ENCODE results near the gene FOS.
"Not testable (repeated sequence)": the region's sequence is repeated elsewhere in the genome, so short reads cannot be mapped to it uniquely, and the experiment has no call there.

The FOS gene

GRCh38 chr14:75278422-75279152 lies at the start of gene FOS:
Gene FOS (plus strand): TSS chr14:75278828. CDS start chr14:75278983, 155 bp downstream.
- DNase-seq, result peak; percentile 86

- no peak for DNase-seq
Observed at GRCh38 chr14:75229661-75230139, 48.9 kb upstream of the FOS start.

GRCh38 chr14:75230140-75230792 lies 48.4 kb upstream of the FOS start:
- DNase-seq, result no peak

GRCh38 chr14:75231320-75231719 lies 47.3 kb upstream of the FOS start:
- no peak for DNase-seq

DNA sequence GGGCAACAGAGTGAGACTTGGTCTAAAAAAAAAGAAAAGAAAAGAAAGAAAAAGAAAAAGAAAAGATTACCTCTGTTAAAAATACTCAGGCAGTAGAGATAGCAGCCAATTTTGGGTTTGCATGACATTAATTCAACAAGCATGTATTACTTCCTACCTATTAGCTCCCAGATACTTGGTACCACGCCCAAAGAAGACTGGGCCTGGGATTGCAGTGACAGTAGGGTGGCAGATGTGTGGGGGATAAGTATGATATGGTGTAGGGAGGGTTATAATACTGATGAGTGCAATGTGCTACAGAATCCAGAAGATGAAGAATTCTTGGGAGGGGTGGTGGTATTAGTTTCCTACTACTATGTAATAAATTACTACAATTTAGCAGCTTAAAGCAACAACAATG lies 46.4 kb upstream of the FOS start:
- DNase-seq, result no peak

DNA sequence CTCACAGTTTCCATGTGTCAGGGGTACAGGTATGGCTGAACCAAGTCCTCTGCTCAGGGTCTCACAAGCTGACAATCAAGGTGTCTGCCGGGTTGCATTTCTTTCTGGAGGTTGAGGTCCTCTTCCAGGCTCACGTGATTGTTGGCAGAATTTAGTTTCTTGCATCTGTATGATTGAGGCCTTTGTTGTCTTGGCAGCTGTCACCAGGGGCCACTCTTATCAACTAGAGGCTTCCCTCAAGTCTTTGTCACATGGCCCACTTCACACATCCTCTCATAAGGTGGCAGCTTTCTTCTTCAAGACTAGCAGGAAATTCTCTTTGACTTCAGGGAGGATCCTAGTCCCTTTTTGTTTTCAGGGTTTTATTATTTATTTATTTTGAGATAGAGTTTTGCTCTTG lies 46.0 kb upstream of the FOS start:
- no peak for DNase-seq

GRCh38 chr14:75234173-75235115 lies 44.2 kb upstream of the FOS start:
- no peak for DNase-seq

DNA sequence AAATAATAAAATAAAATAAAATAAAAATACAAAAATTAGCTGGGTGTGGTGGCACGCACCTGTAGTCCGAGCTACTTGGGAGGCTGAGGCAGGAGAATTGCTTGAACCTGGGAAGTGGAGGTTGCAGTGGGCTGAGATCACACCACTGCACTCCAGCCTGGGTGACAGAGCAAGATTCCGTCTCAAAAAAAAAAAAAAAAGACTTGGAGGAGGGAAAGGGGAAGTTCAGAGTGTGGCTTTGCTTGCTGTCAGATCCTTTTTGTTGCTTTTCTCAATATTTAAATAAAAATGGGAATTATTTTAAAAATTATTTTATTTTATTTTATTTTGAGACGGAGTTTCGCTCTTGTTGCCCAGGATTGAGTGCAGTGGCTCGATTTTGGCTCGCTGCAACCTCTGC lies 43.4 kb upstream of the FOS start:
- not testable (repeated sequence) for DNase-seq

DNA sequence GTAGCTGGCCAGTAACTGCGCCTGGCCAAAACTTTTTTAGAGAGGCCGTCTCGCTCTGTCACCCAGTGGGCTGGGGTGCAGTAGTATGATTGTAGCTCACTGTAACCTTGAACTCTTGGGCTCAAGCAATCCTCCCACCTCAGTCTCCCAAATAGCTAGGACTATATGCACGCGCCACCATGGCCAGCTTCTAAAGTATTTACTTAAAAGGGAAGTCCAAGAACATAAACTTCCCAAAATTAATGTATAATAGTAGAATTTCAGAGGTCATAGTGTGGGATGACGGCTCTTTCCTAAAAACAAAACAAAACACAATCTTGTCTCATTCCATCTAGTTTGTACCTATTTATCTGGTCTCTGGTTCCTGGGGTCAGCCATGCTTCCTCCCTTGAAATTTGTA lies 42.2 kb upstream of the FOS start:
- no peak for DNase-seq

GRCh38 chr14:75236901-75237419 lies 41.7 kb upstream of the FOS start:
- no peak for DNase-seq

- DNase-seq, result no peak
Observed at GRCh38 chr14:75238756-75239455, 39.7 kb upstream of the FOS start.

- DNase-seq, result no peak
Observed at GRCh38 chr14:75240781-75241180, 37.8 kb upstream of the FOS start.

DNA sequence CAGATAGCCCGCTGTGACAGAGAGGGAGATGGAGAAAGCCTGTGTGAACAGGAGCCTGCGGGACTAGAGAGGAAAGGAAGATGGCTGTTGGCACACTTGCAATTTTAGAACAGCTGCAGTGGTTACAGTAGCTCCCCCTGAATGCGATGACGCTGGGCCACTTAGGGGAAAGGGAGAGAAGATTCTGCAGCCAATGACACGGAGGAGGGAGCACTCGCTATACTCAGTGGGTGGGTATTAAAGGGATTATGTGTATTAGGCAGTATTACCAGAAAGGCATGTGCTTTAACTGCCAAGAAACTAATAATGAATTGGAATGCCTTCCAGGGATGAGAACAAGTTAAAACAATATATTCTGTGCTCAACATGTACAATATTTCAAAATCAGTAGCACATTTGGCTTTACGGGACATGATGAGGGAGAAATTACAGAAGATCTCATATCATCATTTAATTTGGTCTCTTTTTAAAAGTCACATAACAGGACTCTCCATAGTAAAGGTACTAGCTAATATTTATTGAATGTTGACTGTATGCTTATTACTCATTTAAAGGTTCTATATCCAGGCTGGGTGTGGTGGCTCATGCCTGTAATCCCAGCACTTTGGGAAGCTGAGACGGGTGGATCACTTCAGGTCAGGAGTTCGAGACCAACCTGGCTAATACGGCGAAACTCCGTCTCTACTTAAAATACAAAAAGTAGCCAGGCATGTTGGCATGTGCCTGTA lies 35.9 kb upstream of the FOS start:
- peak; percentile 74 for DNase-seq

DNA sequence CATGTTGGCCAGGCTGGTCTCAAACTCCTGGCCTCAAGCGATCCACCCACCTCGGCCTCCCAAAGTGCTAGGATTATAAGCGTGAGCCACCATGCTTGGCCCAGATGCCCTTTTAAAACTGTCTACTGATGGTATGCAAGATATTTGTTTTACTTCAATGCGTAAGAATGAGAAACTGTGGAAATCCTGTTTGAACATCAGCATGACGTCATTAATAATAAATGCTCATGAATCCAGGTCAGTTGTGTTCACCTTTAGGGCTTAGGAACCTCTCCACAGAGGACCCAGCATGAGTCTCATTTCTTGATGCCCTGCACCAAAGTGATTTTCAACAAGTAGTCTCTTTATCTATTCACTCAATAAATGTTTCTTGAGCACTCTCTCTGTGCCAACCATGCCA lies 34.5 kb upstream of the FOS start:
- no peak for DNase-seq

GRCh38 chr14:75246546-75247285 lies 31.9 kb upstream of the FOS start:
- no peak for DNase-seq

GRCh38 chr14:75247286-75247922 lies 31.2 kb upstream of the FOS start:
- no peak for DNase-seq

DNA sequence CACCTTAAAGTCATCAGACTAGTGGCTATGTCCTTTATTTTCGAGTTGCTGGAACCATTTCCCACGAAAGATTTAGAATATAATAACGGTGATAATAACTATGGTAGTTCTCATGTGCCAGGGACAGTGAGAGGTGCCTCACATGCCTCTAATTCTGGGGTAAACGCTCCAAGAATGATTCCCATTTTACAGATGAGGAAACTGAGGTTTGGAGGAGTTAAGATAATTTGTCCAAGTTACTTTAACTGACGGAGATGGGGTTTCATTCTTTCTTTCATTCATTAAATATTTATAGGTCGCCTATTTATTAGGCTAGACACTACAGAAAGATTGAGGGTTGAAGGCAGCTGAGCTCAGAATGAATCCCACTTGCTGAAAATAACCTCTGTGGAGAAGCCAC lies 30.7 kb upstream of the FOS start:
- DNase-seq, result no peak

DNA sequence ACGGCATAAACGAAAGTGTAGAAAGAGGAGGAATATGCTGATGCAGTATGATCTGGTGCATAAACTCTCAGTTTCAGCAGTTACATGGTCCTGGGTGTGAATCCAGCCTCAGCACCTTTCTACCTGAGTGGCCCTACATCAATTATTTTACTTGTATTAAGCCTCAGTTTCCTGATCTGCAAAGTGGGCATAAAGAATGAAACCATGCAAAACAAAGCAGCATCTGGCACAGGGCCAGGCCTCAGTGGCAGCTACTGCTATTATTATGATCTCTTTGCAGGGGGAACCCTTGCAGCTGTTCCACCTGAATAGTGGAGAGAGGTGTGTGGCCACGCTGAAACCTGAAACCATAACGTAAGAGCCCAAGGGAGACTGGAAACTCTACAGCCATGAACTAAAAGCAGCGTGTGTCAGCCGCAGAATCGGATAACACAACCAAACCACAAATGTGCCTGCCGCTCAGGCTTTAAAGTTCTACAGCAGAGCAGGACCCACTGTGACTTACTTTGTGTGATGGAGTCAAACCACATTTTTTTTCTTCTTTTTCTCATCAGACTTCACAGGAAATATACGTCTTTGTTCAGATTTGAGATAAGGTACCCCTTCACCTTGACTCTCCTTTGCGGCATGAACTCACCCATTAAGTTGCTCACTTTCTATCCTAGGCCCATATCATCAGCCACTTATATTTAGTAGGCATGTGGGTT lies 29.2 kb upstream of the FOS start:
- DNase-seq, result no peak

DNA sequence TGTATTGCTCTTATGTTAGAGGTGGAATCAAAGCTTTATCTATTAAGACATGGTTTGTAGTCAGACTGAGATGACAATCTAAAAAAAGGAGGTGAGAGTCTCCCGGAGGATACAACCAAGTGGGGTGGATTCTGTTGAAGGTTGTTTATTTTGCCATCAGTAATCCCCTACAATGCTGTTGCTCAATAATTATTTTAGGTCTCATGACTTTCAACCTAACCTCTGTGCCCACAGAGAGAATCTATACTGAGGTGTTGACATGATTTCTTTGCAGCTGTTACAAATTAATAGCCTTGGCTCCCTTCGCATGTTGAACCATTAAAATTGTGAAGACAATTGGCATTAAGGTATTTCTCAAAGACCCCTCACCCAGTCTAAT lies 28.7 kb upstream of the FOS start:
- DNase-seq, result no peak

- no peak for DNase-seq
Observed at GRCh38 chr14:75250800-75251199, 27.8 kb upstream of the FOS start.

All from DMS 273 treated with DMSO at 0.1 percent for 48 hours (cell line).